Astrocyte of the cerebellum (primary cell): Measurements from ENCODE around the gene MYOCOS.
"Not testable (repeated sequence)": the region's sequence is repeated elsewhere in the genome, so short reads cannot be mapped to it uniquely, and the experiment has no call there.

Source experiments
- DNase-seq: peaks from one replicate; pipeline ENCODE4 v3.0.0-alpha.2; 2011; ENCODE audit warnings: low read depth
- H3K4me3 ChIP-seq: 2 replicates; pipeline ENCODE4 v1.5.1; 2011; ENCODE audit warnings: mild to moderate bottlenecking, low read depth, low read length, moderate library complexity
- in situ Hi-C: cut with HindIII; loops from 2 replicates; pipeline ENCODE4 v1.10.0; 2017; ENCODE audit warnings: low sequenced_read_pairs
- TF ChIP-seq, protein P1 (sequence below): IDR thresholded peaks from 2 replicates; pipeline ENCODE4 v1.5.1; 2012; ENCODE audit warnings: low read length, low read depth, moderate library complexity, mild to moderate bottlenecking; ENCODE audit errors: missing control alignments

Gene MYOCOS

GRCh38 chr1:171600862-171601261 is 21.2 kb upstream of the MYOCOS start:
- no peak overlapping the region for H3K4me3 ChIP-seq
- in situ Hi-C loops, result no loop called here
- TF ChIP-seq, protein P1, sequence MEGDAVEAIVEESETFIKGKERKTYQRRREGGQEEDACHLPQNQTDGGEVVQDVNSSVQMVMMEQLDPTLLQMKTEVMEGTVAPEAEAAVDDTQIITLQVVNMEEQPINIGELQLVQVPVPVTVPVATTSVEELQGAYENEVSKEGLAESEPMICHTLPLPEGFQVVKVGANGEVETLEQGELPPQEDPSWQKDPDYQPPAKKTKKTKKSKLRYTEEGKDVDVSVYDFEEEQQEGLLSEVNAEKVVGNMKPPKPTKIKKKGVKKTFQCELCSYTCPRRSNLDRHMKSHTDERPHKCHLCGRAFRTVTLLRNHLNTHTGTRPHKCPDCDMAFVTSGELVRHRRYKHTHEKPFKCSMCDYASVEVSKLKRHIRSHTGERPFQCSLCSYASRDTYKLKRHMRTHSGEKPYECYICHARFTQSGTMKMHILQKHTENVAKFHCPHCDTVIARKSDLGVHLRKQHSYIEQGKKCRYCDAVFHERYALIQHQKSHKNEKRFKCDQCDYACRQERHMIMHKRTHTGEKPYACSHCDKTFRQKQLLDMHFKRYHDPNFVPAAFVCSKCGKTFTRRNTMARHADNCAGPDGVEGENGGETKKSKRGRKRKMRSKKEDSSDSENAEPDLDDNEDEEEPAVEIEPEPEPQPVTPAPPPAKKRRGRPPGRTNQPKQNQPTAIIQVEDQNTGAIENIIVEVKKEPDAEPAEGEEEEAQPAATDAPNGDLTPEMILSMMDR, result no peak
- no peak for DNase-seq

- DNase-seq, H3K4me3 ChIP-seq, in situ Hi-C loops: not testable (repeated sequence)
Measured at GRCh38 chr1:171603042-171603441, 19.0 kb upstream of the MYOCOS start.

DNA sequence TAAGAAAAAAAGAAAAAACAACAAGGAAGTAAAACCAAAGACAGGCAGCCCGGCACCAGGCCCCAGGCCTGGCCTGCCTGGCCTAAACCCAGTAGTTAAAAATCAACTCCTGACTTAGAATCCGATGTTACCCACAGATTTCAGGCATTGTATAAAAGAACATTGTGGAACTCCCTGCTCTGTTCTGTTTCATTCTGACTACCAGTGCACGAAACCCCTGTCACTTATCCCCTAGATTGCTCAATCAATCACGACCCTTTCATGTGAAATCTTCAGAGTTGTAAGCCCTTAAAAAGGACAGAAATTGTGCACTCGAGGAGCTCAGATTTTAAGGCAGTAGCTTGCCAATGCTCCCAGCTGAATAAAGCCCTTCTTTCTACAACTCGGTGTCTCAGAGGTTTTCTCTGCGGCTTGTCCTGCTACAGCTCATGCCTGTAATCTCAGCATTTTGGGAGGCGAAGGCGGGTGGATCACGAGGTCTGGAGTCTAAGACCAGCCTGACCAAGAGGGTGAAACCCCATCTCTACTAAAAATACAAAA is 15.6 kb upstream of the MYOCOS start:
- in situ Hi-C loops, result no loop called here
- no peak for DNase-seq
- no peak overlapping the region for H3K4me3 ChIP-seq
- TF ChIP-seq, protein P1, result no peak

GRCh38 chr1:171610385-171610784 is 11.7 kb upstream of the MYOCOS start:
- no peak overlapping the region for H3K4me3 ChIP-seq
- TF ChIP-seq, protein P1, result no peak
- DNase-seq, result no peak
- in situ Hi-C loops, result no loop called here

DNA sequence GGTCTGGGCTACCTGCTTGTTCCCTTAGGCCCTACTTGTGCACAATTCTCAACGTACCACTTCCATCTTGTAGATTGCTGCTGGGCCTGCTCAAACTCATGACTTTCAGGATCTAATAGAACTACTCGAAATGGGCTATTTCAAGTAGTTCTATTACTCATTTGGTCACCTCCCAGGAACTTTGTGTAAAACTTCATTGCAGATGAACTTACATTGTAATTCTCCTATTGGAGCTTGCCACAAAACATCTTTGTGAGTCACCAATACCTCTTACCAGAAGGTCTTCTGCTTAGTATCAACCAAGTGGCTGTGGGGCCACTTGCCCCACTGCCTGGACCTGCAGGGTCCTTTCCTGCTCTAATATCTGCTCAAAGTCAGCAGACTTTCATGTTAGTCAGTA is 10.7 kb upstream of the MYOCOS start:
- in situ Hi-C loops, result no loop called here
- TF ChIP-seq, protein P1, result no peak
- DNase-seq, result no peak
- H3K4me3 ChIP-seq, result no peak overlapping the region

DNA sequence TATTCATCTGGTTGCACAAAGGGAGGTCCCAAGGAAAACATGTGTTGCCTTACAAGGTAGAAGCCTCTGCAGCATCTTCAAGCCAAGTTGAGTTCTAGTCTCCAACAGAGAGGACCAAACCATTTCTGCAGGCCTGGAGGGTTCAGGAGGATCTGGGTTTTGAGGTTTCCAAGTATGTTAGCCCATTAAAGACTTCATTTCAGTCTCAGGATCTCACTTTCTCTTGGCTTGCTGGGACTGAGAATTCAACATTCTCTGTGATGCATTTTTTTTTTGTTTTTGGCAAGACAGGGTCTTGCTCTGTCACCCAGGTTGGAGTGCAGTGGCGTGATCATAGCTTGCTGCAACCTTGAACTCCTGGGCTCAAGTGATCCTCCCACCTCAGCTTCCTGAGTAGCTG is 8.8 kb upstream of the MYOCOS start:
- no peak overlapping the region for H3K4me3 ChIP-seq
- in situ Hi-C loops, result no loop called here
- no peak for DNase-seq
- TF ChIP-seq, protein P1, result no peak

GRCh38 chr1:171615122-171615906 is 6.7 kb upstream of the MYOCOS start:
- in situ Hi-C loops, DNase-seq, H3K4me3 ChIP-seq: not testable (repeated sequence)
